GM18870 (cell line): Measurements from ENCODE around the gene ELP1.

Source experiments
- ATAC-seq: cut with Tn5 transposase; IDR thresholded peaks from one replicate; pipeline ENCODE4 v1.9.1; 2021; ENCODE audit warnings: moderate library complexity; ENCODE audit not compliant: unreplicated experiment

Gene ELP1

GRCh38 chr9:108883085-108883484 lies 50.8 kb downstream of the ELP1 start:
- ATAC-seq, result no peak

- no peak for ATAC-seq
Measured at GRCh38 chr9:108882052-108882888, 51.7 kb downstream of the ELP1 start.

- no peak for ATAC-seq
Measured at GRCh38 chr9:108880738-108881316, 53.1 kb downstream of the ELP1 start.

GRCh38 chr9:108877524-108877923 lies 56.4 kb downstream of the ELP1 start:
- no peak for ATAC-seq

GRCh38 chr9:108876425-108876824 lies 57.5 kb downstream of the ELP1 start:
- ATAC-seq, result no peak

GRCh38 chr9:108874058-108874788 lies 59.7 kb downstream of the ELP1 start:
- ATAC-seq, result no peak

GRCh38 chr9:108869092-108869725 lies 64.7 kb downstream of the ELP1 start:
- no peak for ATAC-seq

GRCh38 chr9:108867829-108868228 lies 66.1 kb downstream of the ELP1 start:
- no peak for ATAC-seq

GRCh38 chr9:108867116-108867515 lies 66.8 kb downstream of the ELP1 start:
- no peak for ATAC-seq

GRCh38 chr9:108866001-108866420 lies 67.9 kb downstream of the ELP1 start:
- ATAC-seq, result no peak

- ATAC-seq, result no peak
Measured at GRCh38 chr9:108865037-108865436, 68.9 kb downstream of the ELP1 start.

GRCh38 chr9:108864446-108864845 lies 69.5 kb downstream of the ELP1 start:
- no peak for ATAC-seq

GRCh38 chr9:108863891-108864290 lies 70.0 kb downstream of the ELP1 start:
- no peak for ATAC-seq

- ATAC-seq, result no peak
Measured at GRCh38 chr9:108861997-108862396, 71.9 kb downstream of the ELP1 start, which contains the start of gene ACTL7A. Gene ACTL7A (plus strand): TSS chr9:108862266. CDS start chr9:108862323, 57 bp downstream.

GRCh38 chr9:108861464-108861863 lies 72.5 kb downstream of the ELP1 start:
- no peak for ATAC-seq

- no peak for ATAC-seq
Measured at GRCh38 chr9:108860764-108861163, 73.2 kb downstream of the ELP1 start.

- ATAC-seq, result no peak
Measured at GRCh38 chr9:108860354-108860753, 73.6 kb downstream of the ELP1 start.

GRCh38 chr9:108859459-108860114 lies 74.3 kb downstream of the ELP1 start:
- ATAC-seq, result peak; percentile 81

- ATAC-seq, result no peak
Measured at GRCh38 chr9:108857572-108857971, 76.4 kb downstream of the ELP1 start.

- ATAC-seq, result no peak
Measured at GRCh38 chr9:108855888-108856287, 78.0 kb downstream of the ELP1 start, which contains the start of gene ACTL7B. Gene ACTL7B (minus strand): TSS chr9:108855986. CDS start chr9:108855930, 56 bp downstream.

- no peak for ATAC-seq
Measured at GRCh38 chr9:108855529-108855886, 78.4 kb downstream of the ELP1 start.
